Stomach (tissue), 9 donors: ENCODE data around the gene PPARA. TPM values are rescaled to one million over a fixed set of nuclear protein-coding genes. Genes with fewer than 3 reads are reported as not detected.

Source experiments
- DNase-seq, 2 donors: peaks; one replicate each; pipeline versions ENCODE4 v3.0.0 to v3.0.0-alpha.2; 2013 to 2019
- H3K27ac ChIP-seq, 5 donors: fragments of 200-600 bp in 4 of 5; sonication (generic) in 4 of 5; one replicate each; pipeline ENCODE4 v1.5.1; 2013 to 2019; ENCODE audit warnings: mild to moderate bottlenecking in 1 of 5, moderate library complexity in 1 of 5
- H3K27me3 ChIP-seq, 3 donors: fragments of 200-600 bp; sonication (generic); one replicate each; pipeline ENCODE4 v1.5.1; 2017 to 2019; ENCODE audit warnings: mixed run types in 1 of 3
- H3K36me3 ChIP-seq, 4 donors: fragments of 200-600 bp; sonication (generic); 1 replicate in 3 of 4; 2 replicates in 1 of 4; pipeline ENCODE4 v1.5.1; 2016 to 2019
- H3K4me1 ChIP-seq, 4 donors: fragments of 200-600 bp; sonication (generic); one replicate each; pipeline ENCODE4 v1.5.1; 2016 to 2019
- H3K4me3 ChIP-seq, 4 donors: fragments of 200-600 bp; sonication (generic) in 3 of 4; one replicate each; pipeline ENCODE4 v1.5.1; 2016 to 2019; ENCODE audit warnings: mild to moderate bottlenecking in 1 of 4
- H3K9me3 ChIP-seq, 4 donors: fragments of 200-600 bp; sonication (generic); one replicate each; pipeline ENCODE4 v1.5.1; 2016 to 2019
- CTCF ChIP-seq, 7 experiments: fragments of 450-650 bp in 4 of 7; fragments of 200-600 bp in 3 of 7; sonication (generic) in 3 of 7; IDR thresholded peaks; one replicate each; pipeline ENCODE4 v1.5.1; 2016 to 2019; ENCODE audit warnings: antibody characterized with exemption in 7 of 7, control low read depth in 2 of 7, mild to moderate bottlenecking in 1 of 7
- EP300 ChIP-seq: sonication (generic); formaldehyde crosslinking; IDR thresholded peaks from one replicate; pipeline ENCODE4 v1.6.1; 2017; ENCODE audit warnings: antibody characterized with exemption
- POLR2A ChIP-seq, 4 donors: fragments of 450-650 bp; IDR thresholded peaks; one replicate each; pipeline ENCODE4 v1.6.1; 2016; ENCODE audit warnings: antibody characterized with exemption in 4 of 4, control low read depth in 2 of 4, mild to moderate bottlenecking in 1 of 4, moderate library complexity in 1 of 4
- POLR2AphosphoS5 ChIP-seq, 3 donors: sonication (generic); formaldehyde crosslinking; IDR thresholded peaks; one replicate each; pipeline ENCODE4 v1.6.1; 2016; ENCODE audit warnings: antibody characterized with exemption in 3 of 3
- WGBS, 5 donors: extraction: QIAGEN DNeasy Blood & Tissue Kit in 3 of 5; methylation state at CpG; one replicate each; pipeline versions ENCODE4 v1.1.5 to v1.1.7; 2013 to 2018; 5-methylcytosine and 5-hydroxymethylcytosine counted together
- intact Hi-C: fragments of 100-400 bp; cut with DNase I; formaldehyde crosslinking; loops from one replicate; pipeline ENCODE4 v1.15.1; 2023; ENCODE audit warnings: low total_unique reads
- polyA plus RNA-seq, 3 donors: library from polyadenylated mRNA; stranded (reverse); fragments of 200-250 nt; gene quantifications; one replicate each; pipeline ENCODE4 v1.2.3, GENCODE V29; 2013
- total RNA-seq, 5 donors: library from RNA; depleted of rRNA; stranded (reverse); fragments of >200 nt; gene quantifications; one replicate each; pipeline versions ENCODE4 v1.1.0 to v1.2.3, GENCODE V29; 2014 to 2016
- donor health status: healthy with polysubstance abuse.
- donor health status: Bipolar disorder and iron deficiency.
- donor health status: healthy.

The PPARA gene
- total and polyA plus RNA-seq, 8 donors, result 3.4 to 28.8 (median 11.6) TPM

- peak; percentile 17 to 68 for DNase-seq
- no peaks in the 10 kb centered on the region for H3K9me3 ChIP-seq
- 32 to 58% (median 47%) methylated on average over 17 of the region's 17 CpGs for WGBS, 5 donors
- H3K27me3 ChIP-seq, result no peaks in the 10 kb centered on the region
- H3K36me3 ChIP-seq, result peaks cover 4 to 34% (median 20%) of the 10 kb centered on the region in 4 donors
- peak overlapping the region in 2 of 5 donors; percentile 49 to 65 for H3K27ac ChIP-seq
- intact Hi-C loops, result no loop called here
- TF ChIP-seq POLR2AphosphoS5 (IDR thresholded peaks at IDR 0.05) (peak in 2 of 3 donors; percentile 24 to 29), EP300 (no peak)
- no peak overlapping the region for H3K4me3 ChIP-seq
- H3K4me1 ChIP-seq, result peaks cover 0 to 24% (median 15%) of the 10 kb centered on the region in 4 donors
Observed at GRCh38 chr22:46162771-46163556, 12.6 kb downstream of the PPARA start.

GRCh38 chr22:46163557-46163888 is 13.2 kb downstream of the PPARA start:
- TF ChIP-seq EP300 (no peak), POLR2AphosphoS5 (IDR thresholded peaks at IDR 0.05) (no peak), CTCF (IDR thresholded peaks at IDR 0.05) (no peak), POLR2A (IDR thresholded peaks at IDR 0.05) (no peak)
- Histone ChIP-seq H3K36me3 (peaks cover 4 to 34% (median 20%) of the 10 kb centered on the region in 4 donors), H3K9me3 (no peaks in the 10 kb centered on the region), H3K4me3 (no peak overlapping the region), H3K27me3 (no peaks in the 10 kb centered on the region), H3K4me1 (peaks cover 0 to 19% (median 15%) of the 10 kb centered on the region in 4 donors), H3K27ac (peak overlapping the region in 1 of 5 donors; percentile 65)
- intact Hi-C loops, result no loop called here
- DNase-seq, result no peak
- 75 to 82% (median 81%) methylated on average over 11 of the region's 11 CpGs for WGBS, 5 donors

- WGBS, 5 donors, result 93 to 98% (median 97%) methylated on average over 3 of the region's 3 CpGs
- Histone ChIP-seq H3K4me1 (peaks cover 3 to 24% (median 20%) of the 10 kb centered on the region in 4 donors), H3K4me3 (no peak overlapping the region), H3K27me3 (no peaks in the 10 kb centered on the region), H3K36me3 (peaks cover 4 to 14% (median 10%) of the 10 kb centered on the region in 4 donors), H3K9me3 (peaks cover 0 to 5% (median 0%) of the 10 kb centered on the region in 4 donors), H3K27ac (no peak overlapping the region)
- TF ChIP-seq POLR2AphosphoS5 (IDR thresholded peaks at IDR 0.05) (no peak), POLR2A (IDR thresholded peaks at IDR 0.05) (no peak), EP300 (no peak), CTCF (IDR thresholded peaks at IDR 0.05) (no peak)
- DNase-seq, result no peak
- intact Hi-C loops, result no loop called here
Observed at GRCh38 chr22:46165977-46166376, 15.7 kb downstream of the PPARA start.

- no peak for TF ChIP-seq CTCF (IDR thresholded peaks at IDR 0.05)
- TF ChIP-seq EP300, result no peak
- TF ChIP-seq POLR2A (IDR thresholded peaks at IDR 0.05), result no peak
- no peak for TF ChIP-seq POLR2AphosphoS5 (IDR thresholded peaks at IDR 0.05)
- no peaks in the 10 kb centered on the region for H3K27me3 ChIP-seq
- 74 to 96% (median 87%) methylated on average over 1 of the region's 1 CpG for WGBS, 5 donors
- DNase-seq, result no peak
- H3K4me1 ChIP-seq, result peaks cover 10 to 28% (median 20%) of the 10 kb centered on the region in 4 donors
- no peak overlapping the region for H3K4me3 ChIP-seq
- intact Hi-C loops, result no loop called here
- no peaks in the 10 kb centered on the region for H3K36me3 ChIP-seq
- peaks cover 0 to 5% (median 0%) of the 10 kb centered on the region in 4 donors for H3K9me3 ChIP-seq
- no peak overlapping the region for H3K27ac ChIP-seq
Observed at GRCh38 chr22:46169628-46170027, 19.3 kb downstream of the PPARA start.

GRCh38 chr22:46171940-46172339 is 21.6 kb downstream of the PPARA start:
- H3K27ac ChIP-seq, result no peak overlapping the region
- TF ChIP-seq CTCF (IDR thresholded peaks at IDR 0.05) (no peak), POLR2AphosphoS5 (IDR thresholded peaks at IDR 0.05) (no peak), POLR2A (IDR thresholded peaks at IDR 0.05) (no peak), EP300 (no peak)
- DNase-seq, result no peak
- peaks cover 4 to 11% (median 10%) of the 10 kb centered on the region in 4 donors for H3K36me3 ChIP-seq
- intact Hi-C loops, result no loop called here
- no peaks in the 10 kb centered on the region for H3K27me3 ChIP-seq
- peaks cover 10 to 28% (median 20%) of the 10 kb centered on the region in 4 donors for H3K4me1 ChIP-seq
- peaks cover 0 to 5% (median 0%) of the 10 kb centered on the region in 4 donors for H3K9me3 ChIP-seq
- WGBS, 5 donors, result 76 to 89% (median 87%) methylated on average over 7 to 8 of the region's 8 CpGs
- H3K4me3 ChIP-seq, result no peak overlapping the region
